Large intestine (tissue), 3 donors: ENCODE data around the gene OPRM1. TPM values are rescaled to one million over a fixed set of nuclear protein-coding genes. Genes with fewer than 3 reads are reported as not detected.

Experiments used
- DNase-seq, 2 donors: peaks; one replicate each; pipeline versions ENCODE4 v3.0.0 to v3.0.0-alpha.2; 2013
- H3K27ac ChIP-seq: one replicate; pipeline ENCODE4 v1.5.1; 2013; ENCODE audit warnings: low read length
- H3K27me3 ChIP-seq: 2 replicates; pipeline ENCODE4 v1.6.1; 2013; ENCODE audit warnings: low read length; ENCODE audit not compliant: control insufficient read depth, insufficient read depth
- H3K36me3 ChIP-seq: 2 replicates; pipeline ENCODE4 v1.6.1; 2013; ENCODE audit warnings: low read length; ENCODE audit not compliant: control insufficient read depth, insufficient read depth
- H3K4me1 ChIP-seq: one replicate; pipeline ENCODE4 v1.6.1; 2013; ENCODE audit warnings: low read length; ENCODE audit not compliant: control insufficient read depth, insufficient read depth
- H3K4me3 ChIP-seq: one replicate; pipeline ENCODE4 v1.5.1; 2013; ENCODE audit warnings: low read length
- H3K9me3 ChIP-seq: one replicate; pipeline ENCODE4 v1.6.1; 2013; ENCODE audit warnings: mild to moderate bottlenecking, low read depth, low read length, moderate library complexity; ENCODE audit not compliant: control insufficient read depth
- WGBS: methylation state at CpG from one replicate; pipeline ENCODE4 v1.1.5; 2013; ENCODE audit warnings: low lambda C conversion rate; ENCODE audit not compliant: insufficient coverage; 5-methylcytosine and 5-hydroxymethylcytosine counted together
- polyA plus RNA-seq: library from polyadenylated mRNA; unstranded; fragments of 120-200 nt; gene quantifications from one replicate; pipeline ENCODE4 v1.2.1, GENCODE V29; 2013

The OPRM1 gene
- polyA plus RNA-seq, 1 donor, result 0.67 TPM

DNA sequence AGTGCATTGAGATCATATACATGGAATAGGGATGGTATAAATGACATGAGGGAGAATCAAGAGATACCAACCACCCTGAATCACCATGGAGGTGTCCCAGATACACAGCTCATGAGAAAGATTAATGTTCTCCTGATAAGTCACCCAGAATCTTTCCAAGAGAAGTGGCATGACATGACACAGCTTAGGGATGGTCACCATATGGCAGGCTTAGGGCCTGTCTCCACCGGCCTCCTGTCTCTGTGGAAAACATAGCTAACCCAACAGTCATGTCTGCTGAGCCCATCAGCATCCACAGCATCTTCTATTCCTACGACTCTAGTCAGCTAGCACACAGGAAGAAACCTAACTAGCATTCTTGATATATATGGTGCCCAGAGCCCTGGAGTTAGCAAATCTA is 184.3 kb downstream of the OPRM1 start:
- no peak overlapping the region for H3K27ac ChIP-seq
- H3K9me3 ChIP-seq, result no peaks in the 10 kb centered on the region
- no peaks in the 10 kb centered on the region for H3K4me1 ChIP-seq
- no CpG with 5 or more reads among the region's 2 CpGs for WGBS
- no peak overlapping the region for H3K4me3 ChIP-seq
- H3K27me3 ChIP-seq, result no peaks in the 10 kb centered on the region
- H3K36me3 ChIP-seq, result no peaks in the 10 kb centered on the region
- DNase-seq, result no peak

- no peaks in the 10 kb centered on the region for H3K27me3 ChIP-seq
- H3K4me3 ChIP-seq, result no peak overlapping the region
- WGBS, result 100% methylated on average over 1 of the region's 3 CpGs
- DNase-seq, result no peak
- no peaks in the 10 kb centered on the region for H3K36me3 ChIP-seq
- H3K27ac ChIP-seq, result no peak overlapping the region
- no peaks in the 10 kb centered on the region for H3K9me3 ChIP-seq
- H3K4me1 ChIP-seq, result no peaks in the 10 kb centered on the region
These were observed 187.4 kb downstream of the OPRM1 start for GRCh38 chr6:154226461-154226860.

DNA sequence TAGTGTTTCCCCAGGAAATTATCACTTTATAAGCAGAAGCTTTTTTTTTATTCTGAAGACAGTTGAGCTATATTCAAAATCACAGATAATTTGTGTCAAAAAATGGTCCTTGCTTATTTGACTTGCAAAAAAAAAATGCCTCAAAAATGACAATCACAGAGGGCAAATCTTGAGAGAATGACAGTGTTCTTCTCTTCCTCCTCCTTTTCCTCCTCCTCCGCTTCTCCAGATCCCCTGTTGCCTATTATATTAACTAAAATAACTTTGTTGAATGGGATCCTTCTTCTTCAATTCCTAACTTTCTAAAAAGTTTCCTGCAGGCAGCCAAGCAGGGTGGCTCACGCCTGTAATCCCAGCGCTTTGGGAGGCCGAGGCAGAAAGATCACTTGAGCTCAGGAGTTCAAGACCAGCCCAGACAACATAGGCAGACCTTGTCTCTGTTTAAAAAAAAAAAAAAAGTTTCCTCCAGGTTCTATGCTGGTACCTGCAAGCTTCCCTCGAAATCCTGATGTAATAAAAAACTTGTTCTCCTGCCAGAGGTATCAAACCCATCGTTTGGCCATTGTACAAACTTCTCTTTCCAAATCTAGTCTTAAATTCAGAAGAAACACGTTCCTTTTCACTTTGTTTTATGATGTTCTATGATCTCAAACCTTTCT is 189.0 kb downstream of the OPRM1 start:
- no peaks in the 10 kb centered on the region for H3K36me3 ChIP-seq
- no peaks in the 10 kb centered on the region for H3K9me3 ChIP-seq
- H3K27ac ChIP-seq, result no peak overlapping the region
- H3K4me3 ChIP-seq, result no peak overlapping the region
- WGBS, result 79% methylated on average over 4 of the region's 7 CpGs
- DNase-seq, result no peak
- H3K4me1 ChIP-seq, result no peaks in the 10 kb centered on the region
- no peaks in the 10 kb centered on the region for H3K27me3 ChIP-seq

DNA sequence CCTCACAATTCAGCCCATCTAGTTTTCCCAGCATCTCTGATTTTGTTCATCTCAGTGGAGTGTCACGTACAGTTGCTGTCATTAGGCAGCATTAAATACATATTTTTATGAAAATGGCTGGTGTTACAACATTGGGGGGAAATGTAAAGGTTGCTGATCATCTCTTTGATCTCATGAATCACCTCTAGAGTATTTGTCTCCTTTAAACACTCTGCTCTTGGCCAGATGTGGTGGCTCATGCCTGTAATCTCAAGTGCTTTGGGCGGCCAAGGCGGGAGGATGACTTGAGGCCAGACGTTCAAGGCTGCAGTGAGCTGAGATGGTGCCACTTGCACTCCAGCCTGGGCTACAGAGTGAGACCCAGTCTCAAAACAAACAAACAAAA is 189.5 kb downstream of the OPRM1 start:
- no CpG with 5 or more reads among the region's 4 CpGs for WGBS
- no peak for DNase-seq

DNA sequence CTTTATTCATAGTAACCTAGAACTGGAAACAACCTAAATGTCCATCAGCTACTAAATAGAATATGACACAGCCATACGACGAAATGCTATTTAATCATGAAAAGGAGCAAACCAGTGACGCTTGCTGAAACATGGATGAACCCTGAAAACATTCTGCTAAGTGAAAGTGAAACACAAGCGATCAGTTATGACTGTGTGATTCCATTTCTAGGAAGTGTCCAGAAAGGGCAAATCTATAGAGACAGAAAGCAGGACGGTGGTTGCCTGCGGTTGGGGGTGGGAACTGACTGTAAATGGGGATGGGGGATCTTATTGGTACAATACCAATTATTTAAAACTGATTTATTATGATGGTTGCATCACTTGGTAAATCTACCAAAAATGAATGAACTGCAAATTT is 190.7 kb downstream of the OPRM1 start:
- Histone ChIP-seq H3K36me3 (no peaks in the 10 kb centered on the region), H3K4me3 (no peak overlapping the region), H3K27ac (no peak overlapping the region), H3K4me1 (no peaks in the 10 kb centered on the region), H3K9me3 (no peaks in the 10 kb centered on the region), H3K27me3 (no peaks in the 10 kb centered on the region)
- DNase-seq, result no peak
- 95% methylated on average over 3 of the region's 6 CpGs for WGBS

More for the DNA sequence above, 189.5 kb downstream of the OPRM1 start:
- Histone ChIP-seq H3K9me3 (no peaks in the 10 kb centered on the region), H3K36me3 (no peaks in the 10 kb centered on the region), H3K4me1 (no peaks in the 10 kb centered on the region), H3K4me3 (no peak overlapping the region), H3K27ac (no peak overlapping the region), H3K27me3 (no peaks in the 10 kb centered on the region)

DNA sequence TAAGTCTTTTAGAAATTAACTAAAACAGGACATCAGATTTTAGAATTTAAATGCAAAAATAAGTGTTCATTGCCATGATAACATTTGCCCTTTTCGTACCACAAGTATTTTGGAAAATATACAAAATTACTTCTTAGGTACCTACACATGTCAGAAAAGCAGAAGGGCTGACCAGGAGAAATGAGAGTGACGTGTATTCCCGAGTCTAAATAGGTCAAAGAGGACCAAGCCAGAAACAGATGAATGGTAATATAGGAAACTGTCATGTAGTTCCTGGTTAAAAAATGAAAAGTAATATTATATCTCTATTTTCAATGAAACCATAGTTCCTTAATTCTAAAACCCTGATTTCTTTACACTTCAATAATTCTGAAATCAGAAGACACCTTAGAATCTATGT is 191.4 kb downstream of the OPRM1 start:
- 70% methylated on average over 2 of the region's 3 CpGs for WGBS
- no peaks in the 10 kb centered on the region for H3K27me3 ChIP-seq
- H3K27ac ChIP-seq, result no peak overlapping the region
- no peaks in the 10 kb centered on the region for H3K9me3 ChIP-seq
- H3K4me1 ChIP-seq, result no peaks in the 10 kb centered on the region
- H3K36me3 ChIP-seq, result no peaks in the 10 kb centered on the region
- H3K4me3 ChIP-seq, result no peak overlapping the region
- no peak for DNase-seq

DNA sequence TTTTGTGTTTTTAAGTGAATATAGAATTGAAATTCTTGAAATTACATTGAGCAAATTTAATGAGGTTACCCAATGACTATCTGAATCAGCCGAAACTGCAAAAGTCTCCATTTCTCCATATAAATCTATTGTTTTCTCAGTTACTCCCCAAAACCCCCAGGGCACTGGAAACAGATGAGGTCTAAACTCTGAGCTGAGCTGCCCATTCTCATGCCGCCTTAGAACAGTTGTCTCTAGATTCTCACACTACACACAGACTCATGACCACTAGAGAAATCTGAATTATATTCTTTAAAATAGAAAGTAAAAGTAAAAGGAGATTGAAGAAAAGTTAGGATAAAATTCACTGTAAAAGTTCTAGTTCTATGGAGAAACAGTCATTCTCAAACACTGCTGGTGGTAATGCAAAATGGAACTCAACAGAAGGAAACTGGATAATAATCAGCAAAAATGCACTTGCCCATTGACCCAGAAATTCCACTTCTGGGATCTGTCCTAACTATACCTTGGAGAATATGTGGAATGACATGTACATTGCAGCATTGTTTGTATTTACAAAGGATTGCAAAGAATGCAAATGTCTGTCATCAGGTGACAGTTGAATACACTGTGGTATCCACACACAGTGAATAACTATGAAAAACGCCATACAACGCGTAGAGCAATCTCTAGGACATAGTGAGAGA is 192.0 kb downstream of the OPRM1 start:
- Histone ChIP-seq H3K9me3 (no peaks in the 10 kb centered on the region), H3K4me3 (no peak overlapping the region), H3K4me1 (no peaks in the 10 kb centered on the region), H3K36me3 (no peaks in the 10 kb centered on the region), H3K27ac (no peak overlapping the region), H3K27me3 (no peaks in the 10 kb centered on the region)
- no peak for DNase-seq
- 100% methylated on average over 1 of the region's 5 CpGs for WGBS

- H3K4me3 ChIP-seq, result no peak overlapping the region
- no peaks in the 10 kb centered on the region for H3K4me1 ChIP-seq
- H3K36me3 ChIP-seq, result no peaks in the 10 kb centered on the region
- no peak for DNase-seq
- no peaks in the 10 kb centered on the region for H3K9me3 ChIP-seq
- H3K27ac ChIP-seq, result no peak overlapping the region
- WGBS, result 89% methylated on average over 1 of the region's 7 CpGs
- no peaks in the 10 kb centered on the region for H3K27me3 ChIP-seq
These were observed 193.2 kb downstream of the OPRM1 start for GRCh38 chr6:154232013-154232910.

GRCh38 chr6:154233383-154233782 is 194.3 kb downstream of the OPRM1 start:
- no peak overlapping the region for H3K27ac ChIP-seq
- WGBS, result no CpG with 5 or more reads among the region's 2 CpGs

GRCh38 chr6:154234019-154234772 is 195.2 kb downstream of the OPRM1 start:
- WGBS, result 94% methylated on average over 2 of the region's 4 CpGs

More at GRCh38 chr6:154233383-154233782, 194.3 kb downstream of the OPRM1 start:
- H3K4me3 ChIP-seq, result no peak overlapping the region
- H3K27me3 ChIP-seq, result no peaks in the 10 kb centered on the region
- no peak for DNase-seq
- no peaks in the 10 kb centered on the region for H3K9me3 ChIP-seq
- no peaks in the 10 kb centered on the region for H3K36me3 ChIP-seq
- H3K4me1 ChIP-seq, result no peaks in the 10 kb centered on the region

More at GRCh38 chr6:154234019-154234772, 195.2 kb downstream of the OPRM1 start:
- Histone ChIP-seq H3K27me3 (no peaks in the 10 kb centered on the region), H3K9me3 (no peaks in the 10 kb centered on the region), H3K36me3 (no peaks in the 10 kb centered on the region), H3K27ac (no peak overlapping the region), H3K4me3 (no peak overlapping the region), H3K4me1 (no peaks in the 10 kb centered on the region)
- no peak for DNase-seq
